ENCODE data around the gene PHTF2.

DNA sequence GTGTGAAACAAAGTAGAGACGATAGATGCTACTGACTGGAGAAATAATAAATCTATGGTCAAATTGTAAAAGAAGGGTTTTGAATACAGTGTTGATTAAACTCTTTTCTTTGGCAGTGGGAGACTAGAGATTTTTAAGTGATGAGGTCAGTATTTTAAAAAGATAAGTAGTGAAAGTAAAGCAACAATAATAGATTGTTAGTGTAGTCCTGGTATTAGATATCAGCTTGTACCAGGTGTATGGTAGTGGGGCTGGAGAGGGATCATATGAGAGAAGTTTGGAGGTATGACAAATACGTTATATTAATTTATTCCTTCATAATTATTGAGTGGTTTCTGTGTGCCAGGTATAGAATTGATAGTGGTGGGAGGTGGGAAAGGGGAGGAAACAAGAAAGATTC lies 25.2 kb downstream of the PHTF2 start:
- TF ChIP-seq POLR2AphosphoS5 (IDR thresholded peaks at IDR 0.05; ENCODE audit: low read depth, low read length) (no peak), TAF1 (IDR thresholded peaks at IDR 0.05; ENCODE audit: borderline replicate concordance, insufficient read depth, low read length) (no peak), SIN3A (IDR thresholded peaks at IDR 0.05; ENCODE audit: borderline replicate concordance, insufficient read depth, low read length) (no peak)
- TF ChIP-seq, protein P1, sequence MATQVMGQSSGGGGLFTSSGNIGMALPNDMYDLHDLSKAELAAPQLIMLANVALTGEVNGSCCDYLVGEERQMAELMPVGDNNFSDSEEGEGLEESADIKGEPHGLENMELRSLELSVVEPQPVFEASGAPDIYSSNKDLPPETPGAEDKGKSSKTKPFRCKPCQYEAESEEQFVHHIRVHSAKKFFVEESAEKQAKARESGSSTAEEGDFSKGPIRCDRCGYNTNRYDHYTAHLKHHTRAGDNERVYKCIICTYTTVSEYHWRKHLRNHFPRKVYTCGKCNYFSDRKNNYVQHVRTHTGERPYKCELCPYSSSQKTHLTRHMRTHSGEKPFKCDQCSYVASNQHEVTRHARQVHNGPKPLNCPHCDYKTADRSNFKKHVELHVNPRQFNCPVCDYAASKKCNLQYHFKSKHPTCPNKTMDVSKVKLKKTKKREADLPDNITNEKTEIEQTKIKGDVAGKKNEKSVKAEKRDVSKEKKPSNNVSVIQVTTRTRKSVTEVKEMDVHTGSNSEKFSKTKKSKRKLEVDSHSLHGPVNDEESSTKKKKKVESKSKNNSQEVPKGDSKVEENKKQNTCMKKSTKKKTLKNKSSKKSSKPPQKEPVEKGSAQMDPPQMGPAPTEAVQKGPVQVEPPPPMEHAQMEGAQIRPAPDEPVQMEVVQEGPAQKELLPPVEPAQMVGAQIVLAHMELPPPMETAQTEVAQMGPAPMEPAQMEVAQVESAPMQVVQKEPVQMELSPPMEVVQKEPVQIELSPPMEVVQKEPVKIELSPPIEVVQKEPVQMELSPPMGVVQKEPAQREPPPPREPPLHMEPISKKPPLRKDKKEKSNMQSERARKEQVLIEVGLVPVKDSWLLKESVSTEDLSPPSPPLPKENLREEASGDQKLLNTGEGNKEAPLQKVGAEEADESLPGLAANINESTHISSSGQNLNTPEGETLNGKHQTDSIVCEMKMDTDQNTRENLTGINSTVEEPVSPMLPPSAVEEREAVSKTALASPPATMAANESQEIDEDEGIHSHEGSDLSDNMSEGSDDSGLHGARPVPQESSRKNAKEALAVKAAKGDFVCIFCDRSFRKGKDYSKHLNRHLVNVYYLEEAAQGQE (IDR thresholded peaks at IDR 0.05; ENCODE audit: insufficient read depth in 1 of 2, low read depth in 2 of 2, low read length in 2 of 2), result no peak

Measured in PFSK-1 (cell line).